Activated naive CD4-positive, alpha-beta T cell treated with anti-CD3 and anti-CD28 coated beads for 36 hours (primary cell): ENCODE measurements around the gene S100A13. TPM values are rescaled to one million over a fixed set of nuclear protein-coding genes. Genes with fewer than 3 reads are reported as not detected.
"Not testable (repeated sequence)": the region's sequence is repeated elsewhere in the genome, so short reads cannot be mapped to it uniquely, and the experiment has no call there.

Source experiments
- CTCF ChIA-PET: fragments of 350-600 bp; sonication (Branson Sonifier 250); formaldehyde crosslinking; loops from one replicate; lab custom pipeline; 2021; ENCODE audit warnings: antibody characterized with exemption; lab: Charles Lee
- DNase-seq: peaks from one replicate; pipeline ENCODE4 v3.0.0-alpha.2; 2020
- H3K27ac Mint-ChIP-seq: one replicate; pipeline ENCODE4 v1.8.0; 2021; ENCODE audit warnings: mild to moderate bottlenecking, mixed read lengths
- H3K27me3 Mint-ChIP-seq: one replicate; pipeline ENCODE4 v1.8.0; 2021; ENCODE audit warnings: low read depth, mixed read lengths
- H3K36me3 Mint-ChIP-seq: one replicate; pipeline ENCODE4 v1.8.0; 2021; ENCODE audit warnings: low read depth, mixed read lengths
- H3K4me1 Mint-ChIP-seq: one replicate; pipeline ENCODE4 v1.8.0; 2021; ENCODE audit warnings: low read depth, mixed read lengths
- H3K4me3 Mint-ChIP-seq: one replicate; pipeline ENCODE4 v1.8.0; 2021; ENCODE audit warnings: mild to moderate bottlenecking, moderate library complexity, mixed read lengths
- H3K9me3 Mint-ChIP-seq: one replicate; pipeline ENCODE4 v1.8.0; 2021; ENCODE audit warnings: mixed read lengths
- intact Hi-C: fragments of 100-400 bp; cut with micrococcal nuclease; formaldehyde crosslinking; loops from one replicate; pipeline ENCODE4 v1.15.1; 2023
- total RNA-seq, 2 experiments: library from RNA; stranded (reverse); gene quantifications; one replicate each; pipeline ENCODE4 v1.2.3, GENCODE V29; 2021

S100A13 gene
- total RNA-seq, 2 experiments from 2014 or later = 6.6 to 7.0 TPM

DNA sequence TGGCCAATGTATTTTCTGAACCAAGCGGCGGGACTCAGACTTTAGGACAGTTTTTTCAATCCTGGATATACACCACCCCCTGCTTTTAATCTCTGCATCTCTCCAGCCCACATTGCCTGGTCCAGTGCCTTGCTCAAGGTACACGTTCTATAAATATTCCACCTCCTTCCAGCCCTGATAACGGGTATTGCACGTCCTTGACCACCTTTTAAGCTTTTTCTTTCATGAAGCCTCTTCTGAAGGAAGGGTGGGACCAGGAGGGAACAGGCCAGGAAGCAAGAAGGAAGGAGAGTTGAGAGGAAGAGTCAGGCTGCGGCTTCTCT, 17.8 kb downstream of the S100A13 start:
- CTCF ChIA-PET = interaction anchor here (0.6 kb wide), 1 partner anchor 90 kb away, joined by 4 read pairs; no protein-coding TSS in a partner anchor
- H3K9me3 Mint-ChIP-seq = no peaks in the 10 kb centered on the region
- intact Hi-C loops = no loop called here

DNA sequence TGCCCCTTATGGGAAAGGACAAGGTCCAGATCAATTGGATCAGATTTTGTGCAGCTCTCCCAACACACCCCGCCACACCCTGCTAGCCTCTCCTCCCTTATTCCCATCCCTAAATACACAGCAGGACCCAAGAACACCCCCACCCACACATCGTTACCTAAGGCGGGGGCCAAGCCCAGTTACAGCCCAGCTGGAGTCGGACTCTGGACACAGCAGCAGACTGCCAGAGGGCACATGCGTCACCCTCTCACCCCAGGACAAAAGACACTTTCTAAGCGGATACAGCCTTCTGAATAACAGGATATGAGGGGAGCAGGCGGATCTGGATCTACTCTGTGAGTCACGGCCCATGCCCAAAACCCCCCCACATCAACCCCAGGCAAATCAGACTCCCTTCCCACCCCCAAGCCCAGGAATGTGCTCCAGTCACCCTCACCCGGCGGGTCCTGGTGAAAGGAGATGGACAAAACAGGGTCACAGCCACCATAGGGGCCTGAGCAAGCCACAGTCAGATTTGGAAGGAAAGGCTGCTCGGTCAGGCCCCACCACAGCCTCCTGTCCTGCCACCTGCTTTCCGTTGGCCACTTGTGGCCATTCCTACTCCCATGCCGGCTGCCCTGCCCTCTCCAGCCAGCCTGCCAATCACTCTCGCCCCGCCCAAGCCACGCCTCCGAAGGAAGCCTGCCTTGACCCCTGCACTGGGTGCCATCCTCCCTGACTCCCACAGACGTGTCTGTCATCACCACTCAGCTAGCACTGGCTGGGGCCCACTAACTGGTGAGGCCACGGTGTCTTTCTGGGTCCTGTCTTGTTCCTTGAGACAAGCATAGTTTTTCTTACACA, 18.3 kb downstream of the S100A13 start:
- Mint-ChIP-seq H3K4me1 (no peaks in the 10 kb centered on the region), H3K4me3 (no peak overlapping the region), H3K27me3 (no peaks in the 10 kb centered on the region), H3K36me3 (no peaks in the 10 kb centered on the region), H3K9me3 (no peaks in the 10 kb centered on the region), H3K27ac (no peak overlapping the region)
- CTCF ChIA-PET = interaction anchor here (0.6 kb wide), 1 partner anchor 90 kb away, joined by 4 read pairs; no protein-coding TSS in a partner anchor
- DNase-seq = no peak
- intact Hi-C loops = no loop called here

More for the DNA sequence above, 17.8 kb downstream of the S100A13 start:
- Mint-ChIP-seq H3K36me3 (no peaks in the 10 kb centered on the region), H3K4me3 (no peak overlapping the region), H3K27me3 (no peaks in the 10 kb centered on the region), H3K4me1 (no peaks in the 10 kb centered on the region), H3K27ac (no peak overlapping the region)
- no peak for DNase-seq

DNA sequence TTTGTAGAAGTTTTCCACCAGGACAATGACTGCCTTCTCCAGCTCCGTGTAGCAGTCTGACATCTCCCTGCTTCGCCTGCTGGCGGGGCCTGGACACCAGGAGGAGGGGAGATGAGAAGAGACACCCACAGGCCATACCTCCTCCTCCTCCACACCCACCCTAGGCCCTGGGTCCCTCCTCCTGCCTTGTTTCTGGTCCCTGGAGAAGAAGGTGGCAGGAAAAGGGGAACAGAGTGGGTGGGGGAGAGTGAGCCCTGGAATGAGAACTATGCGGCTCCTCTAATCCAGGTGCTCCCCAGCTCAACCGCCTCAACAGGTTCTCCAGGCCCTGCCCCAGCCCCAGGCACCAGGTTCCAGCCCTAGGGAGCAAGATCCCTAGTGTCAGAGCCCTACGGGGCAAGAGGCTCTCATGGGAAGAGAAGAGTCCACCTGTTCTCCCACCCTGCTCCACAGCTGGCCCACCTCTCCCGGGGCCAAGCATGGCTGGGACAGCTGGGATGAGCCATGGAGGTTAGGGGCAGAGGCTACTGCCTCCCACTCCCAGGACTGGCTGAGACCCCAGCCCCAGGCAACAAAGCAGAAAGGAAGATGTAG, 19.1 kb downstream of the S100A13 start:
- Mint-ChIP-seq H3K4me3 (no peak overlapping the region), H3K9me3 (no peaks in the 10 kb centered on the region), H3K4me1 (no peaks in the 10 kb centered on the region), H3K27ac (no peak overlapping the region), H3K36me3 (no peaks in the 10 kb centered on the region), H3K27me3 (no peaks in the 10 kb centered on the region)
- intact Hi-C loops = no loop called here
- CTCF ChIA-PET = no interaction called here
- DNase-seq = no peak

DNA sequence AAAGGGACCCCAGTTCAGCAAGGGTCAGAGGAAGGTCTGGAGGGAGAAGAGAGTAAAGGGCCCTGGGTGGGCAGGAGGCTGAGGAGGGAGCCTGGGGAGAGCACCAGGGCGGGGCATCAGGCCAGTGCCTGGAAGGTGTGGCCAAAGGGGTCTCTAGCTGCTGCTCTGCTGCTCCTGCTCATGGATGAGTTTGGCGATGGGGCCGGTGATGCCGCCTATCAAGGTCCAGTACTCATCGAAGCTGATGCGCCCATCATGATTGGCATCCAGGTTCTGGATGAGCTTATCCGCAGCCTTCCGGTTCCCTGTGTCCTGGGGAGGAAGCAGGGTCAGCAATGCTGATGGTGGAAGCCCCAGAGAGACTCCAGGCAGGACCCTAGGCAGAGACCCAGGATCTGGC, 19.9 kb downstream of the S100A13 start:
- intact Hi-C loops = no loop called here
- no peak overlapping the region for H3K4me3 Mint-ChIP-seq
- no peak for DNase-seq
- peaks cover 3% of the 10 kb centered on the region for H3K4me1 Mint-ChIP-seq
- no peaks in the 10 kb centered on the region for H3K9me3 Mint-ChIP-seq
- no peaks in the 10 kb centered on the region for H3K36me3 Mint-ChIP-seq
- CTCF ChIA-PET = interaction anchor here (1.5 kb wide), 1 partner anchor 8 kb away, joined by 3 read pairs; no protein-coding TSS in a partner anchor
- no peaks in the 10 kb centered on the region for H3K27me3 Mint-ChIP-seq
- no peak overlapping the region for H3K27ac Mint-ChIP-seq

GRCh38 chr1:153606194-153606593, 21.1 kb downstream of the S100A13 start:
- intact Hi-C loops = no loop called here
- Mint-ChIP-seq H3K27ac (no peak overlapping the region), H3K36me3 (no peaks in the 10 kb centered on the region), H3K27me3 (no peaks in the 10 kb centered on the region), H3K9me3 (no peaks in the 10 kb centered on the region), H3K4me1 (peaks cover 3% of the 10 kb centered on the region), H3K4me3 (no peak overlapping the region)
- DNase-seq = no peak
- CTCF ChIA-PET = interaction anchor here (1.5 kb wide), 1 partner anchor 9 kb away, joined by 3 read pairs; no protein-coding TSS in a partner anchor

DNA sequence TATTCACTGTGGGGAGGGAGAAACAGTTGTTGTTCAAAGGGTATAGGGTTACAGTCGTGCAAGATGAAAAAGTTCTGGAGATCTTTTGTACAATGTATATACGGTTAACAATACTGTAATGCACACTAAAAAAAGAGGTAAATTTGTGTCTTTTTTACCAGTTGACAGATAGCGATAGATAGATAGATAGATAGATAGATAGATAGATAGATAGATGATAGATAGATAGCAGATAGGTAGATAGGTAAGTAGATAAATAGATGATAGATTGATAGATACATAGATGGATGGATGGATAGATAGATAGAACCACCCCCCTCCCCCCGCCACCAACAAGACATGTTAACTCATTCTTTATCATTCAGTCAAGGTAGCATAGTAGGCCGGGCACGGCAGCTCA, 24.6 kb downstream of the S100A13 start:
- no peak overlapping the region for H3K27ac Mint-ChIP-seq
- no peaks in the 10 kb centered on the region for H3K9me3 Mint-ChIP-seq
- intact Hi-C loops = no loop called here
- CTCF ChIA-PET = no interaction called here
- DNase-seq = no peak
- no peak overlapping the region for H3K4me3 Mint-ChIP-seq
- no peaks in the 10 kb centered on the region for H3K36me3 Mint-ChIP-seq
- H3K4me1 Mint-ChIP-seq = peaks cover 10% of the 10 kb centered on the region
- H3K27me3 Mint-ChIP-seq = no peaks in the 10 kb centered on the region

GRCh38 chr1:153599847-153600246, 27.5 kb downstream of the S100A13 start:
- Mint-ChIP-seq H3K36me3 (no peaks in the 10 kb centered on the region), H3K27me3 (no peaks in the 10 kb centered on the region), H3K9me3 (no peaks in the 10 kb centered on the region), H3K27ac (no peak overlapping the region), H3K4me1 (peaks cover 16% of the 10 kb centered on the region), H3K4me3 (no peak overlapping the region)
- intact Hi-C loops = no loop called here
- CTCF ChIA-PET = interaction anchor here (0.6 kb wide), 1 partner anchor 162 kb away, joined by 3 read pairs; no protein-coding TSS in a partner anchor
- DNase-seq = no peak

GRCh38 chr1:153598309-153599172, 28.8 kb downstream of the S100A13 start:
- Mint-ChIP-seq H3K36me3 (no peaks in the 10 kb centered on the region), H3K27me3 (no peaks in the 10 kb centered on the region), H3K4me3 (no peak overlapping the region), H3K27ac (no peak overlapping the region), H3K4me1 (peaks cover 16% of the 10 kb centered on the region), H3K9me3 (no peaks in the 10 kb centered on the region)
- intact Hi-C loops = no loop called here
- CTCF ChIA-PET = interaction anchor here (0.6 to 0.7 kb wide), 2 partner anchors 65 to 100 kb away, joined by 5 to 7 read pairs; no protein-coding TSS in a partner anchor
- DNase-seq = peak; percentile 31

DNA sequence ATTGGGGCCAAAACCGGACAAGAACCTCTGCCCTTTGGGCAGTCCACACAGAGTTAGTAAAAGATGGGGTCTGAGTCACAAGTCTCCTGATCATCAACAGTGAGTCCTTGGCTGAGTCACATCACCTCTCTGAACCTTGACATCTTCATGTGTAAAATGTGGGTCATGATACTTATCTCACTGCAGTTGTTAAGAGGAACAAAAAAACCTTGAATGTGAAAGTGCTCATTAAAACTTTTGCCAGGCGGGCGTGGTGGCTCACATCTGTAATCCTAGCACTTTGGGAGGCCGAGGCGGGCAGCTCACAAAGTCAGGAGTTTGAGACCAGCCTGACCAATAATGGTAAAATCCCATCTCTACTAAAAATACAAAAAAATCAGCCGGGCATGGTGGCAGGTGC, 30.1 kb downstream of the S100A13 start:
- H3K27ac Mint-ChIP-seq = no peak overlapping the region
- H3K36me3 Mint-ChIP-seq = no peaks in the 10 kb centered on the region
- CTCF ChIA-PET = no interaction called here
- DNase-seq = peak; percentile 28
- H3K9me3 Mint-ChIP-seq = no peaks in the 10 kb centered on the region
- peaks cover 13% of the 10 kb centered on the region for H3K4me1 Mint-ChIP-seq
- H3K4me3 Mint-ChIP-seq = no peak overlapping the region
- H3K27me3 Mint-ChIP-seq = no peaks in the 10 kb centered on the region
- intact Hi-C loops = no loop called here

DNA sequence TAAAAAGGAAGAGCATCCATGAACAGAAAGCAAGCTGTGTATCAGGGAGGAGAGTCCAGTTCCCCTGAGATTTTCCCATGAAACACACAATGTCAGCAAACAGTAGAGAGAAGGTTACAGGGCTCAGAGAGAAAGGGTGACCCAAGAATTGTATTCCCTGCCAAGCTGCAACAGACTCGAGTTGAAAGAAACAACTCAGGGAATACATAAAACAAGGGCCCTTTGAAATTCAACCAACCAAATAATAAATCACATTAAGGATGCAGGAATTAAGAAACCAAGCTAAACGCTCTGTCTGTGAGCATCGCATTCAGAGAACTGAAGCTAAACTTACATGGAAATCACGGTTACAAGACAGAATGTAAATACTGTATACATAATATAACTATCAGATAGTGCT, 34.6 kb downstream of the S100A13 start:
- no peak overlapping the region for H3K27ac Mint-ChIP-seq
- CTCF ChIA-PET = interaction anchor here (1.2 to 1.4 kb wide), 2 partner anchors 20 to 82 kb away, joined by 4 to 5 read pairs; no protein-coding TSS in a partner anchor

DNA sequence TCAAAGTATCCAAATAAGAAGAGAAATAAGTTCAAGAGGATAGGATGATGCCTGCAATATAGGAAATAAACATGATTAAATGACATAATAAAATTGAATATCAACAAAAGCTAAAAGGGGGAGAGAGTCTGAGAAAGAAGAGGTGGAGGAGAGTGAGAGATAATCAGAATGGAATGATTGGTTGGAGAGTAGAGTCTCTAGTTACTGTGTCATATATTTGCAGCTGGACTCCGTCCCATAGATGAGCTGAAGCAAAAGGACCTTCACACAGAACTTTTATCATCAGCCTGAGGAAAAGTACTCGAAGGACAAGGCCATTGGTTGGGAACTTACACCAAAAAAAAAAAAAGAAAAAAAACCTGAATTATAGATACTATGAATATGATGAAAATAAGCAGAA, 38.8 kb downstream of the S100A13 start:
- intact Hi-C loops = no loop called here
- Mint-ChIP-seq H3K27me3 (peaks cover 5% of the 10 kb centered on the region), H3K9me3 (no peaks in the 10 kb centered on the region), H3K4me3 (no peak overlapping the region), H3K27ac (no peak overlapping the region), H3K36me3 (no peaks in the 10 kb centered on the region), H3K4me1 (no peaks in the 10 kb centered on the region)
- CTCF ChIA-PET = interaction anchor here (0.7 kb wide), 1 partner anchor 81 kb away, joined by 6 read pairs; no protein-coding TSS in a partner anchor
- no peak for DNase-seq

More for the DNA sequence above, 34.6 kb downstream of the S100A13 start:
- Mint-ChIP-seq H3K27me3 (no peaks in the 10 kb centered on the region), H3K4me1 (peaks cover 6% of the 10 kb centered on the region), H3K9me3 (no peaks in the 10 kb centered on the region), H3K36me3 (no peaks in the 10 kb centered on the region), H3K4me3 (no peak overlapping the region)
- DNase-seq = no peak
- intact Hi-C loops = no loop called here

DNA sequence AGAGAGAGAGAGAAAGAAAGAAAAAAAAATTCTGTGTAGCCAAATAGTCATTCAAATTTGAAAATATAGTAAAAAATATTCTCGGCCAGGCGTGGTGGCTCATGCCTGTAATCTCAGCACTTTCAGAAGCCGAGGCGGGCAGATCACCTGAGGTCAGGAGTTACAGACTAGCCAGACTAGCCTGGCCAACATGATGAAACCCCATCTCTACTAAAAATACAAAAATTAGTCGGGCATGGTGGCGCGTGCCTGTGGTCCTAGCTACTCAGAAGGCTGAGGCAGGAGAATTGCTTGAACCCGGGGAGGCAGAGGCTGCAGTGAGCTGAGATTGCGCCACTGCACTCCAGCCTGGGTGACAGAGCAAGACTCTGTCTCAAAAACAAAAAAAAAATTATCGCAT, 39.3 kb downstream of the S100A13 start:
- H3K4me1 Mint-ChIP-seq, H3K4me3 Mint-ChIP-seq, H3K27me3 Mint-ChIP-seq, H3K9me3 Mint-ChIP-seq, H3K36me3 Mint-ChIP-seq, DNase-seq, intact Hi-C loops, H3K27ac Mint-ChIP-seq: not testable (repeated sequence)
- CTCF ChIA-PET = interaction anchor here (0.7 kb wide), 1 partner anchor 80 kb away, joined by 6 read pairs; no protein-coding TSS in a partner anchor
